IPS-15b (cell line): ENCODE measurements around the gene CSNK1D.
"Not testable (repeated sequence)": the region's sequence is repeated elsewhere in the genome, so short reads cannot be mapped to it uniquely, and the experiment has no call there.

Source experiments
- H3K27me3 ChIP-seq: one replicate; pipeline ENCODE4 v1.6.1; 2013; ENCODE audit warnings: low read length; ENCODE audit not compliant: control insufficient read depth, insufficient read depth
- H3K36me3 ChIP-seq: one replicate; pipeline ENCODE4 v1.6.1; 2013; ENCODE audit warnings: low read length; ENCODE audit not compliant: control insufficient read depth, insufficient read depth
- H3K4me1 ChIP-seq: one replicate; pipeline ENCODE4 v1.6.1; 2013; ENCODE audit warnings: mild to moderate bottlenecking, low read length; ENCODE audit not compliant: control insufficient read depth, insufficient read depth
- H3K4me3 ChIP-seq: one replicate; pipeline ENCODE4 v1.5.1; 2013; ENCODE audit warnings: low read depth, low read length
- H3K9ac ChIP-seq: one replicate; pipeline ENCODE4 v1.6.1; 2013; ENCODE audit warnings: low read depth, mild to moderate bottlenecking, low read length
- H3K9me3 ChIP-seq: one replicate; pipeline ENCODE4 v1.6.1; 2013; ENCODE audit warnings: mild to moderate bottlenecking, low read length; ENCODE audit not compliant: control insufficient read depth, insufficient read depth

CSNK1D gene

GRCh38 chr17:82199496-82199895, 74.0 kb downstream of the CSNK1D start:
- Histone ChIP-seq H3K36me3 (peaks cover 13% of the 10 kb centered on the region), H3K4me3 (no peak overlapping the region), H3K4me1 (no peaks in the 10 kb centered on the region), H3K9me3 (no peaks in the 10 kb centered on the region), H3K9ac (no peak overlapping the region), H3K27me3 (no peaks in the 10 kb centered on the region)

- peaks cover 14% of the 10 kb centered on the region for H3K36me3 ChIP-seq
- no peak overlapping the region for H3K9ac ChIP-seq
- no peaks in the 10 kb centered on the region for H3K9me3 ChIP-seq
- H3K4me3 ChIP-seq: no peak overlapping the region
- H3K4me1 ChIP-seq: no peaks in the 10 kb centered on the region
- no peaks in the 10 kb centered on the region for H3K27me3 ChIP-seq
Measured at GRCh38 chr17:82198092-82198491, 75.4 kb downstream of the CSNK1D start.

- Histone ChIP-seq H3K36me3 (peaks cover 15% of the 10 kb centered on the region), H3K9ac (no peak overlapping the region), H3K27me3 (no peaks in the 10 kb centered on the region), H3K4me1 (no peaks in the 10 kb centered on the region), H3K4me3 (no peak overlapping the region), H3K9me3 (no peaks in the 10 kb centered on the region)
Measured at GRCh38 chr17:82195675-82196672, 77.5 kb downstream of the CSNK1D start.

GRCh38 chr17:82194765-82195164, 78.7 kb downstream of the CSNK1D start:
- H3K27me3 ChIP-seq: no peaks in the 10 kb centered on the region
- no peaks in the 10 kb centered on the region for H3K9me3 ChIP-seq
- H3K4me1 ChIP-seq: no peaks in the 10 kb centered on the region
- no peak overlapping the region for H3K9ac ChIP-seq
- peaks cover 15% of the 10 kb centered on the region for H3K36me3 ChIP-seq
- H3K4me3 ChIP-seq: no peak overlapping the region

GRCh38 chr17:82193520-82194220, 79.8 kb downstream of the CSNK1D start:
- H3K4me1 ChIP-seq: no peaks in the 10 kb centered on the region
- no peak overlapping the region for H3K4me3 ChIP-seq
- H3K36me3 ChIP-seq: peaks cover 15% of the 10 kb centered on the region
- no peak overlapping the region for H3K9ac ChIP-seq
- no peaks in the 10 kb centered on the region for H3K9me3 ChIP-seq
- H3K27me3 ChIP-seq: no peaks in the 10 kb centered on the region

- not testable (repeated sequence) for H3K27me3 ChIP-seq, H3K4me1 ChIP-seq, H3K9me3 ChIP-seq, H3K4me3 ChIP-seq, H3K9ac ChIP-seq
- H3K36me3 ChIP-seq: peaks cover 15% of the 10 kb centered on the region
Measured at GRCh38 chr17:82193050-82193449, 80.5 kb downstream of the CSNK1D start.
